HepG2 (cell line): Measurements from ENCODE around the gene CHM. TPM values are rescaled to one million over a fixed set of nuclear protein-coding genes. Genes with fewer than 3 reads are reported as not detected.

ENCODE experiments used
- ATAC-seq: fragments of 200-7000 bp; cut with Tn5 transposase; 3 replicates; pipeline ENCODE4 v1.9.1; 2020; ENCODE audit warnings: mild to moderate bottlenecking, moderate library complexity
- BruUV-seq: library from RNA; stranded (reverse); fragments of 400-500 nt; replicated peaks from 2 replicates; lab custom pipeline; 2021; lab: Mats Ljungman, UMichigan
- CTCF ChIA-PET: fragments of 300-600 bp; formaldehyde crosslinking; extraction: SDS; loops from one replicate; lab custom pipeline; 2021; ENCODE audit warnings: low total read pairs, inconsistent platforms, low intra/inter-chr PET ratio; lab: Yijun Ruan, JAX
- POLR2A ChIA-PET: fragments of 350-600 bp; sonication (Branson Sonifier 250); formaldehyde crosslinking; loops from one replicate; lab custom pipeline; 2020; ENCODE audit warnings: antibody characterized with exemption, inconsistent platforms; lab: Yijun Ruan, JAX
- DNase-seq: peaks from one replicate; pipeline ENCODE4 v3.0.0-alpha.2; 2015; ENCODE audit warnings: low spot score
- FAIRE-seq: peaks from 3 replicates; lab custom pipeline; 2011; peaks lifted over from hg19 to GRCh38; lab: Jason Lieb, UNC
- H2AFZ ChIP-seq: one replicate; pipeline ENCODE4 v1.6.1; 2011; ENCODE audit warnings: low read length, inconsistent platforms
- H3K27ac ChIP-seq: fragments of 300-600 bp; 3 replicates; pipeline ENCODE4 v1.8.0; 2011; ENCODE audit warnings: mixed run types, mild to moderate bottlenecking, mixed read lengths, low read length, inconsistent platforms; ENCODE audit not compliant: insufficient read depth; ENCODE audit errors: extremely low read length
- H3K27me3 ChIP-seq, 2 experiments: fragments of 200-600 bp in 1 of 2; 2 replicates in 1 of 2; 3 replicates in 1 of 2; pipeline versions ENCODE4 v1.6.0 to v1.8.0; 2011; ENCODE audit warnings: low read length in 2 of 2, mild to moderate bottlenecking in 2 of 2, moderate library complexity in 2 of 2, inconsistent platforms in 1 of 2; ENCODE audit not compliant: insufficient read depth in 2 of 2, control insufficient read depth in 1 of 2
- H3K36me3 ChIP-seq, 2 experiments: fragments of 200-600 bp in 1 of 2; replicated peaks in 1 of 2; 2 replicates in 1 of 2; 3 replicates in 1 of 2; pipeline versions ENCODE4 v1.5.1 to v1.8.0; 2011; ENCODE audit warnings: low read length in 2 of 2, inconsistent platforms in 1 of 2; ENCODE audit not compliant: insufficient read depth in 2 of 2, control insufficient read depth in 1 of 2
- H3K4me1 ChIP-seq: 2 replicates; pipeline ENCODE4 v1.5.1; 2012; ENCODE audit warnings: low read length, inconsistent platforms; ENCODE audit not compliant: insufficient read depth
- H3K4me2 ChIP-seq: 2 replicates; pipeline ENCODE4 v1.6.0; 2011; ENCODE audit warnings: low read depth, low read length, inconsistent platforms
- H3K4me3 ChIP-seq, 3 experiments: fragments of 200-600 bp in 1 of 3; sonication (generic), shearing (Covaris generic) in 1 of 3; replicated peaks in 1 of 3; 2 replicates each; pipeline ENCODE4 v1.5.1; 2011 to 2016; ENCODE audit warnings: low read length in 3 of 3, inconsistent platforms in 2 of 3, low read depth in 2 of 3, mild to moderate bottlenecking in 2 of 3, control low read depth in 1 of 3, mixed read lengths in 1 of 3; ENCODE audit not compliant: insufficient read depth in 1 of 3
- H3K79me2 ChIP-seq: one replicate; pipeline ENCODE4 v1.6.1; 2011; ENCODE audit warnings: low read length, inconsistent platforms; ENCODE audit not compliant: insufficient read depth
- H3K9ac ChIP-seq: 2 replicates; pipeline ENCODE4 v1.6.0; 2011; ENCODE audit warnings: mild to moderate bottlenecking, low read depth, low read length, inconsistent platforms; ENCODE audit not compliant: insufficient read depth
- H3K9me3 ChIP-seq: 2 replicates; pipeline ENCODE4 v1.5.1; 2012; ENCODE audit warnings: mild to moderate bottlenecking, low read length
- H4K20me1 ChIP-seq: 2 replicates; pipeline ENCODE4 v1.6.0; 2011; ENCODE audit warnings: inconsistent platforms, mild to moderate bottlenecking, low read length, moderate library complexity; ENCODE audit not compliant: insufficient read depth
- ELF3 ChIP-seq: IDR thresholded peaks from 2 replicates; pipeline ENCODE4 v1.6.1; 2016; ENCODE audit warnings: missing genetic modification reagents, missing compliant biosample characterization
- GTF3A ChIP-seq: sonication (generic); formaldehyde crosslinking; conservative IDR thresholded peaks from 2 replicates; pipeline ENCODE4 v1.4.0; 2020; ENCODE audit warnings: mild to moderate bottlenecking, missing genetic modification reagents
- KLF12 ChIP-seq: sonication (generic); formaldehyde crosslinking; IDR thresholded peaks from 2 replicates; pipeline ENCODE4 v1.4.0; 2020; ENCODE audit warnings: missing genetic modification reagents, borderline replicate concordance
- ONECUT2 ChIP-seq: sonication (generic); formaldehyde crosslinking; IDR thresholded peaks from 2 replicates; pipeline ENCODE4 v1.4.0; 2020; ENCODE audit warnings: missing genetic modification reagents
- PHF5A ChIP-seq: IDR thresholded peaks from one replicate; pipeline ENCODE4 v1.6.1; 2018; ENCODE audit warnings: low read depth, missing genetic modification reagents; ENCODE audit not compliant: unreplicated experiment
- POLR2AphosphoS2 ChIP-seq: IDR thresholded peaks from 2 replicates; pipeline ENCODE4 v1.6.1; 2011; ENCODE audit warnings: low read depth, low read length, improper control_type of control experiment
- RORA ChIP-seq: sonication (generic); formaldehyde crosslinking; IDR thresholded peaks from 2 replicates; pipeline ENCODE4 v1.5.0; 2020; ENCODE audit warnings: mild to moderate bottlenecking, missing genetic modification reagents, moderate library complexity
- ZFP36 ChIP-seq: fragments of 150-350 bp; IDR thresholded peaks from 2 replicates; pipeline ENCODE4 v1.6.1; 2018; ENCODE audit warnings: borderline replicate concordance, low read length, low read depth; ENCODE audit not compliant: partially characterized antibody
- ZNF276 ChIP-seq: sonication (generic); formaldehyde crosslinking; IDR thresholded peaks from 2 replicates; pipeline ENCODE4 v1.4.0; 2020; ENCODE audit warnings: mild to moderate bottlenecking, low read depth, missing genetic modification reagents
- ZNF567 ChIP-seq: sonication (generic); formaldehyde crosslinking; IDR thresholded peaks from 2 replicates; pipeline ENCODE4 v1.8.1; 2023; ENCODE audit warnings: mild to moderate bottlenecking, missing genetic modification reagents, borderline replicate concordance
- WGBS: methylation state at CpG from one replicate; pipeline ENCODE4 v1.1.6; 2017; ENCODE audit warnings: low lambda C conversion rate; 5-methylcytosine and 5-hydroxymethylcytosine counted together
- in situ Hi-C: cut with HindIII; loops from 2 replicates; pipeline ENCODE4 v1.10.0; 2017; ENCODE audit warnings: low pct_unique_long_range_greater_than_20kb; ENCODE audit not compliant: extremely low pct_ligation_motif_present
- intact Hi-C: fragments of 100-400 bp; cut with micrococcal nuclease; formaldehyde crosslinking; loops from one replicate; pipeline ENCODE4 v1.10.0; 2022; ENCODE audit not compliant: unreplicated experiment
- polyA plus RNA-seq, 8 experiments: library from polyadenylated mRNA; depleted of rRNA in 3 of 8; stranded (reverse) in 7 of 8; unstranded in 1 of 8; fragments of >200 nt; fragmentation: Illumina TruSeq in 4 of 8; extraction: Trizol in 4 of 8; gene quantifications; 2 replicates each; pipeline versions ENCODE4 v1.2.1 to v1.2.3, GENCODE V29; 2011 to 2016; ENCODE audit warnings: low read depth in 4 of 8, missing spikeins in 1 of 8, mixed read lengths in 1 of 8; ENCODE audit not compliant: insufficient read depth in 1 of 8
- total RNA-seq, 5 experiments: library from RNA; depleted of rRNA; stranded (reverse); fragments of >200 nt; fragmentation: Illumina TruSeq; extraction: Trizol; gene quantifications; 2 replicates each; pipeline ENCODE4 v1.2.3, GENCODE V29; 2016; ENCODE audit warnings: low read depth in 1 of 5

CHM gene
- total and polyA plus RNA-seq, 2 of the 13 experiments (the other 11 are each of a cell fraction or from before 2014, with no cell fraction given) = 15.1 to 15.5 TPM

GRCh38 chrX:85907316-85907715, 140.0 kb downstream of the CHM start:
- no peaks in the 10 kb centered on the region for H3K36me3 ChIP-seq
- no peak overlapping the region for H3K4me2 ChIP-seq
- H3K27me3 ChIP-seq = no peaks in the 10 kb centered on the region
- no TSS peak for BruUV-seq
- no peak overlapping the region for H2AFZ ChIP-seq
- no peaks in the 10 kb centered on the region for H4K20me1 ChIP-seq
- H3K9ac ChIP-seq = no peak overlapping the region
- in situ Hi-C loops = no loop called here
- no peak overlapping the region for H3K27ac ChIP-seq
- intact Hi-C loops = no loop called here
- no peak for FAIRE-seq
- H3K9me3 ChIP-seq = no peaks in the 10 kb centered on the region
- peaks cover 9% of the 10 kb centered on the region; the same call in 1 of the 2 replicates for H3K4me1 ChIP-seq
- TF ChIP-seq ZFP36 (no peak), PHF5A (CRISPR knock-in tag) (no peak), POLR2AphosphoS2 (no peak), ONECUT2 (CRISPR knock-in tag) (no peak), KLF12 (no peak), ZNF567 (no peak), RORA (CRISPR knock-in tag) (no peak)
- 98% methylated on average over 3 of the region's 3 CpGs for WGBS
- no peak for DNase-seq
- no peak for ATAC-seq
- H3K79me2 ChIP-seq = no peaks in the 10 kb centered on the region
- ChIA-PET CTCF (no interaction called here), POLR2A (no interaction called here)
- H3K4me3 ChIP-seq = no peak overlapping the region

- intact Hi-C loops (no loop called here), in situ Hi-C loops (no loop called here)
- FAIRE-seq = no peak
- no peak overlapping the region for H2AFZ ChIP-seq
- no peak overlapping the region for H3K4me3 ChIP-seq
- H4K20me1 ChIP-seq = no peaks in the 10 kb centered on the region
- no peaks in the 10 kb centered on the region for H3K27me3 ChIP-seq
- no TSS peak for BruUV-seq
- DNase-seq = peak; percentile 0
- POLR2A ChIA-PET = no interaction called here
- CTCF ChIA-PET = no interaction called here
- H3K9me3 ChIP-seq = no peaks in the 10 kb centered on the region
- no peak for ATAC-seq
- 41% methylated on average over 2 of the region's 2 CpGs for WGBS
- no peaks in the 10 kb centered on the region for H3K79me2 ChIP-seq
- H3K4me1 ChIP-seq = peaks cover 9% of the 10 kb centered on the region; the same call in 1 of the 2 replicates
- TF ChIP-seq GTF3A (CRISPR knock-in tag) (no peak), ELF3 (CRISPR knock-in tag) (no peak), ZNF276 (CRISPR knock-in tag) (no peak)
- TF ChIP-seq, all 625 proteins: peak for 0
- H3K9ac ChIP-seq = no peak overlapping the region
- H3K36me3 ChIP-seq = no peaks in the 10 kb centered on the region
- H3K27ac ChIP-seq = no peak overlapping the region
- H3K4me2 ChIP-seq = no peak overlapping the region
These were observed 141.0 kb downstream of the CHM start for GRCh38 chrX:85906399-85906798.
